RWPE1 (cell line): Measurements from ENCODE around the gene ACR.

Experiments used
- CTCF ChIA-PET: fragments of 350-600 bp; sonication (Branson Sonifier 250); formaldehyde crosslinking; extraction: SDS; loops from one replicate; lab custom pipeline; 2021; lab: Yijun Ruan, JAX
- POLR2A ChIA-PET: fragments of 400-600 bp; formaldehyde crosslinking; extraction: SDS; loops from one replicate; lab custom pipeline; 2020; ENCODE audit warnings: antibody characterized with exemption; ENCODE audit not compliant: low non-redundant PET; lab: Yijun Ruan, JAX
- DNase-seq: peaks from one replicate; pipeline ENCODE4 v3.0.0; 2012; ENCODE audit warnings: low spot score
- H3K27ac ChIP-seq: fragments of 450-650 bp; 2 replicates; pipeline ENCODE4 v1.5.1; 2017
- TF ChIP-seq, protein P1 (sequence below): fragments of 450-650 bp; conservative IDR thresholded peaks from 2 replicates; pipeline ENCODE4 v1.5.1; 2017; ENCODE audit warnings: low read depth, mild to moderate bottlenecking

ACR gene

DNA sequence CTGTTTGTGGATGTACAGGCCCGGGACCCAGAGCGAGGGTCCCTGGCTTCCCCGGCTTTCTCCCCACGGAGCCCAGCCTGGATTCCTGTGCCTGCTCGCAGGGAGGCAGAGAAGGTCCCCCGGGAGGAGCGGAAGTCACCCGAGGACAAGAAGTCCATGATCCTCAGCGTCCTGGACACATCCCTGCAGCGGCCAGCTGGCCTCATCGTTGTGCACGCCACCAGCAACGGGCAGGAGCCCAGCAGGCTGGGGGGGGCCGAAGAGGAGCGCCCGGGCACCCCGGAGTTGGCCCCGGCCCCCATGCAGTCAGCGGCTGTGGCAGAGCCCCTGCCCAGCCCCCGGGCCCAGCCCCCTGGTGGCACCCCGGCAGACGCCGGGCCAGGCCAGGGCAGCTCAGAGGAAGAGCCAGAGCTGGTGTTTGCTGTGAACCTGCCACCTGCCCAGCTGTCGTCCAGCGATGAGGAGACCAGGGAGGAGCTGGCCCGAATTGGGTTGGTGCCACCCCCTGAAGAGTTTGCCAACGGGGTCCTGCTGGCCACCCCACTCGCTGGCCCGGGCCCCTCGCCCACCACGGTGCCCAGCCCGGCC, 16.7 kb upstream of the ACR start:
- H3K27ac ChIP-seq, result no peak overlapping the region
- TF ChIP-seq, protein P1, sequence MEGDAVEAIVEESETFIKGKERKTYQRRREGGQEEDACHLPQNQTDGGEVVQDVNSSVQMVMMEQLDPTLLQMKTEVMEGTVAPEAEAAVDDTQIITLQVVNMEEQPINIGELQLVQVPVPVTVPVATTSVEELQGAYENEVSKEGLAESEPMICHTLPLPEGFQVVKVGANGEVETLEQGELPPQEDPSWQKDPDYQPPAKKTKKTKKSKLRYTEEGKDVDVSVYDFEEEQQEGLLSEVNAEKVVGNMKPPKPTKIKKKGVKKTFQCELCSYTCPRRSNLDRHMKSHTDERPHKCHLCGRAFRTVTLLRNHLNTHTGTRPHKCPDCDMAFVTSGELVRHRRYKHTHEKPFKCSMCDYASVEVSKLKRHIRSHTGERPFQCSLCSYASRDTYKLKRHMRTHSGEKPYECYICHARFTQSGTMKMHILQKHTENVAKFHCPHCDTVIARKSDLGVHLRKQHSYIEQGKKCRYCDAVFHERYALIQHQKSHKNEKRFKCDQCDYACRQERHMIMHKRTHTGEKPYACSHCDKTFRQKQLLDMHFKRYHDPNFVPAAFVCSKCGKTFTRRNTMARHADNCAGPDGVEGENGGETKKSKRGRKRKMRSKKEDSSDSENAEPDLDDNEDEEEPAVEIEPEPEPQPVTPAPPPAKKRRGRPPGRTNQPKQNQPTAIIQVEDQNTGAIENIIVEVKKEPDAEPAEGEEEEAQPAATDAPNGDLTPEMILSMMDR, result no peak
- ChIA-PET POLR2A (no interaction called here), CTCF (interaction anchor here (1.0 kb wide), 1 partner anchor 10 kb away, joined by 4 read pairs; no protein-coding TSS in a partner anchor)
- DNase-seq, result no peak

GRCh38 chr22:50722048-50722701, 15.8 kb upstream of the ACR start:
- TF ChIP-seq, protein P1, result no peak
- H3K27ac ChIP-seq, result no peak overlapping the region
- CTCF ChIA-PET, result interaction anchor here (1.0 kb wide), 1 partner anchor 9 kb away, joined by 4 read pairs; no protein-coding TSS in a partner anchor
- POLR2A ChIA-PET, result no interaction called here
- DNase-seq, result no peak

DNA sequence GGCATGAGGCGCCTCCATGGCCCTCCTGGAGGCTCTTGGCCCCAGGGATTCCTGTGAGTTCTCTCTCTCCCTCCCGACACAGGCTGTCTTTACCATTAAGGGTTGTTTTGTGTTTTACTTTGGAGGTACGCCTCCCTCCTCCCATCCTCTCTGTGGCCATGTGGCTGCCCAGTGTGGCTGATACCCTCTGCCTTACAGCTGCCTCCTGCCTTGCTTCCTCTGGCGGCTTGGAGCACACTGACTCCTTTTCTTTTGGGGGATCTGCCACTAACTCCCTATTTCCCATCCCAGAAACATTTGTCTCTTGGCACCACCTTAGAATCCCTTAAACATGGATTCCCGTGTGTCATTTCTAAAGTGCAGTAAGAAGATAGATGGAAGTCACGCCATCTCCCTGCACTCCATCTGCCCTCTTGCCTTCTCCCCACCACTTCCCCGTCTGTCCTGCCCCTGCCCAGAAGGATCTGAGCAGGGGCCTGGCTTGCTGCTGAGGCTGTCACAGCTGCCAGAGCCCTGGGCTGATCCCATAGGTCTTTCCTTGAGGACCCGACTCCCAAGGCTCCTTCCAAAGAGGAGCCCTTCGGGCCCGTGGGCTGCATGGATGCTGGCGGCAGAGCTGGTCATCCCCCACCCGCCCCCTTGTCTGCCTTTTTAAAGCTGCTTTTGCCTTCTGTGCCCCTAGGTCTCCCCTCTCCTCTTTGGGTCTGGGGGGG, 15.1 kb upstream of the ACR start:
- H3K27ac ChIP-seq, result no peak overlapping the region
- ChIA-PET CTCF (no interaction called here), POLR2A (no interaction called here)
- TF ChIP-seq, protein P1, result no peak
- no peak for DNase-seq

DNA sequence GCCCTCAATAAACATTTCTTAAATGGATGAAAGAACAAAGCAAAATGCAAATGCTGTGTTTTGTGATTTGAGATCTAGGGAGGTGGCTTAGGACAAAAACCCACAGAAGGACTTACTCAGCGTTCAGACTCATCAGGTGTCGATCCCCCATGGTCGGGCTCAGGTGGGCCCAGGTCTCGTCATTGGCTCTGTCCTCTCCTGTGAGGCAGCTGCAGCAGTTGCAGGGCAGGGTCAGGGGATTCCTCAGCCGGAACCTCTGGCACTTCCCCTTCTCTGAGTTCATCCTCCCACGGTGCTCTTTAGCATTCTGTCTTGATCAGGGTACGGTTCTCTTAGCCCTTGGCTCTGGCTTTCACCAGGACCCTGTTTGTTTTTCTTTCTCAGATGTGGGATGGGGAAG, 14.0 kb upstream of the ACR start:
- no peak for DNase-seq
- POLR2A ChIA-PET, result no interaction called here
- no peak overlapping the region for H3K27ac ChIP-seq
- TF ChIP-seq, protein P1, result no peak
- CTCF ChIA-PET, result no interaction called here

DNA sequence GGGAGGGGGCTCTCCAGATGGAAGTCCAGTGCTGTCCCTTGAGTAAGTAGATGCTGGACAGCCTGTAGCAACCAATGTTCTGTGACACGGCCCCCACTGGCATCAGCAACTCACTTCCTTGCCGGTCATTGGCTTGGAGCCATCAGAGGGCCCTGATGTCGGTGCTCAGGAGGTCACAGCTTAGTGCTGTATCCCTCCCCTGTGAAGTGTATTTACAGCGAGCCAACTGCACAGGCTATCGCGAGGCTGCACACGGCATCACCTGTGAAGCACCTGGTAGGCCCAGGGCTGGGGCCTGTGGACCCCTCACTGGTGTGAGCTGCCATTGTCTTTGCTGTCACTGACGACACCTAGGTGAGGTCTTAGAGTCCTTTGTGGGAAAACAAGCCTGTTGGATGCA, 13.4 kb upstream of the ACR start:
- TF ChIP-seq, protein P1, result no peak
- CTCF ChIA-PET, result no interaction called here
- no peak for DNase-seq
- POLR2A ChIA-PET, result no interaction called here
- H3K27ac ChIP-seq, result no peak overlapping the region

DNA sequence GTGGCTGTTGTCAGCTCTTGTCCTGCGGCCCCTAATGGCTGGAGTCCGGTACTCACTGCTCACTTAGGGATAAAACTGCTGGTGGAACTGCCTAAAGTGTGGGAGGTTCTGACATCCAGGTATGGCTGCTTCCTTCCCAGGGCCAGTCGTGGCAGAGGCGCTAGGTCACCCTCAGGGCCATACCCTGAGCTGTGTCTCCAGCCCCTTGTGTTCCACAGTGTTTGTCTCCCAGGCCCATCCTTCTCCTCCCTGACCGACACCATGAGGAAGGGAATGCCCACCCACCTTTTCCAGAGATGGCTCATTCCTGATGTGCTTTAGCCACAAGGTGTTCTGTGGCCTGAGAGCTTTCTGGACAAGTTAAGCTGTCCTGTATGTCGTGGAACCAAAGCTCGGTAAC, 12.4 kb upstream of the ACR start:
- POLR2A ChIA-PET, result no interaction called here
- CTCF ChIA-PET, result no interaction called here
- TF ChIP-seq, protein P1, result no peak
- DNase-seq, result no peak
- no peak overlapping the region for H3K27ac ChIP-seq
